Suprapubic skin (tissue), 3 donors: ENCODE measurements around the gene PUM2.

ENCODE experiments used
- POLR2AphosphoS5 ChIP-seq, 3 donors: sonication (generic); formaldehyde crosslinking; IDR thresholded peaks; one replicate each; pipeline ENCODE4 v1.6.1; 2017; ENCODE audit warnings: antibody characterized with exemption in 3 of 3
- TF ChIP-seq, protein P1 (sequence below), 2 donors: fragments of 200-600 bp in 1 of 2; fragments of 450-650 bp in 1 of 2; sonication (generic) in 1 of 2; IDR thresholded peaks; one replicate each; pipeline ENCODE4 v1.5.1; 2016 to 2019; ENCODE audit warnings: antibody characterized with exemption in 2 of 2, mild to moderate bottlenecking in 1 of 2, moderate library complexity in 1 of 2

DNA sequence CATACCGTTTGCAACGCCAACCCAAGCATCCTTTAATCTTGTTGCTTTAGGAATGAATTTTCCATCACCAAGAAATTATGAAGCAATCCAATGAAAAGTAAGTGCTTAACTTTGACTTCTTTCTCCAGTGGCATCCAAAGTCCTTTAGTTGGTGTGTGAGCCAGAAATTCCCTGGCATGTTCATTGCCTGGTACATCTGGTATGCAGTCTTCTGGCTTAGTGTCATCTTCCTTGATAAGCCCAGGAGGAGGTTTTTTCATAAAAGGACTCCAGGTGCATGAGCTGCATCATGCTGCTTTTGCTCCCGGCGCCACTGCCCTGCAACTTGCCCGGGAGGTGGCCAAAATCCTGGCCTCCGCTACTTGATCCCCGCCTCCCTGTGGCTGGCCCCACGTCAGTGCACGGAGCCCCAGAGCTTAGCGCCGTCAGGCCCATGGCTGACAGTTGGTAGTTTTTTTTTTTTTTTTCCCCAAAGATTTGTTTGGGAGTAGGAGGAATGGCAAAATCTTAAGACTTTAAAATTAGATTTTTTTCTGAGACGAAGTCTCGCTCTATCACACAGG lies 58.7 kb downstream of the PUM2 start:
- TF ChIP-seq, protein P1, sequence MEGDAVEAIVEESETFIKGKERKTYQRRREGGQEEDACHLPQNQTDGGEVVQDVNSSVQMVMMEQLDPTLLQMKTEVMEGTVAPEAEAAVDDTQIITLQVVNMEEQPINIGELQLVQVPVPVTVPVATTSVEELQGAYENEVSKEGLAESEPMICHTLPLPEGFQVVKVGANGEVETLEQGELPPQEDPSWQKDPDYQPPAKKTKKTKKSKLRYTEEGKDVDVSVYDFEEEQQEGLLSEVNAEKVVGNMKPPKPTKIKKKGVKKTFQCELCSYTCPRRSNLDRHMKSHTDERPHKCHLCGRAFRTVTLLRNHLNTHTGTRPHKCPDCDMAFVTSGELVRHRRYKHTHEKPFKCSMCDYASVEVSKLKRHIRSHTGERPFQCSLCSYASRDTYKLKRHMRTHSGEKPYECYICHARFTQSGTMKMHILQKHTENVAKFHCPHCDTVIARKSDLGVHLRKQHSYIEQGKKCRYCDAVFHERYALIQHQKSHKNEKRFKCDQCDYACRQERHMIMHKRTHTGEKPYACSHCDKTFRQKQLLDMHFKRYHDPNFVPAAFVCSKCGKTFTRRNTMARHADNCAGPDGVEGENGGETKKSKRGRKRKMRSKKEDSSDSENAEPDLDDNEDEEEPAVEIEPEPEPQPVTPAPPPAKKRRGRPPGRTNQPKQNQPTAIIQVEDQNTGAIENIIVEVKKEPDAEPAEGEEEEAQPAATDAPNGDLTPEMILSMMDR (IDR thresholded peaks at IDR 0.05): no peak
- TF ChIP-seq POLR2AphosphoS5 (IDR thresholded peaks at IDR 0.05): no peak
